SK-N-SH treated with all-trans-retinoic acid at 6 μM for 48 hours (cell line): ENCODE measurements around the gene KIRREL3.

Experiments
- ATAC-seq: fragments of 200-7000 bp; cut with Tn5 transposase; 3 replicates; pipeline ENCODE4 v1.9.1; 2020; ENCODE audit warnings: mild to moderate bottlenecking, moderate library complexity
- ARNTL ChIP-seq: fragments of 450-650 bp; formaldehyde crosslinking; IDR thresholded peaks from 2 replicates; pipeline ENCODE4 v1.5.0; 2020; ENCODE audit warnings: low read depth, mild to moderate bottlenecking, moderate library complexity, borderline replicate concordance
- BACH2 ChIP-seq: fragments of 250-450 bp; sonication (Bioruptor Pico); IDR thresholded peaks from 2 replicates; pipeline ENCODE4 v1.9.0; 2021; ENCODE audit warnings: mild to moderate bottlenecking, borderline replicate concordance
- CREB5 ChIP-seq: fragments of 250-450 bp; sonication (Bioruptor Pico); IDR thresholded peaks from 2 replicates; pipeline ENCODE4 v1.5.1; 2020; ENCODE audit warnings: low read depth, mild to moderate bottlenecking, moderate library complexity
- CSDC2 ChIP-seq: fragments of 250-450 bp; sonication (Bioruptor Pico); IDR thresholded peaks from 2 replicates; pipeline ENCODE4 v1.5.0; 2020; ENCODE audit warnings: mild to moderate bottlenecking, moderate library complexity
- ESRRG ChIP-seq: fragments of 250-450 bp; sonication (Bioruptor Pico); IDR thresholded peaks from 2 replicates; pipeline ENCODE4 v1.6.1; 2021; ENCODE audit warnings: mild to moderate bottlenecking
- GLIS3 ChIP-seq: fragments of 250-450 bp; sonication (Bioruptor Pico); IDR thresholded peaks from 2 replicates; pipeline ENCODE4 v1.5.0; 2020; ENCODE audit warnings: mild to moderate bottlenecking, moderate library complexity
- ISL1 ChIP-seq: fragments of 250-450 bp; sonication (Bioruptor Pico); IDR thresholded peaks from 2 replicates; pipeline ENCODE4 v2.1.2; 2022; ENCODE audit warnings: mild to moderate bottlenecking, moderate library complexity
- OSR1 ChIP-seq: fragments of 250-450 bp; sonication (Bioruptor Pico); IDR thresholded peaks from 2 replicates; pipeline ENCODE4 v1.8.0; 2022; ENCODE audit warnings: moderate library complexity, mild to moderate bottlenecking, inconsistent platforms
- RARB ChIP-seq: fragments of 250-450 bp; sonication (Bioruptor Pico); IDR thresholded peaks from 2 replicates; pipeline ENCODE4 v1.8.0; 2021; ENCODE audit warnings: mild to moderate bottlenecking, moderate library complexity
- TOX ChIP-seq: fragments of 250-450 bp; sonication (Bioruptor Pico); IDR thresholded peaks from 2 replicates; pipeline ENCODE4 v1.8.0; 2021; ENCODE audit warnings: mild to moderate bottlenecking, moderate library complexity, borderline replicate concordance
- ZC3H10 ChIP-seq: fragments of 250-450 bp; sonication (Bioruptor Pico); IDR thresholded peaks from 2 replicates; pipeline ENCODE4 v1.5.1; 2021; ENCODE audit warnings: mild to moderate bottlenecking, moderate library complexity
- ZFP3 ChIP-seq: fragments of 250-450 bp; sonication (Bioruptor Pico); IDR thresholded peaks from 2 replicates; pipeline ENCODE4 v1.5.0; 2020; ENCODE audit warnings: mild to moderate bottlenecking, moderate library complexity
- ZFP30 ChIP-seq: fragments of 450-650 bp; formaldehyde crosslinking; IDR thresholded peaks from 2 replicates; pipeline ENCODE4 v1.5.0; 2022; ENCODE audit warnings: mild to moderate bottlenecking, moderate library complexity
- ZNF565 ChIP-seq: fragments of 450-650 bp; formaldehyde crosslinking; conservative IDR thresholded peaks from 2 replicates; pipeline ENCODE4 v1.5.0; 2020; ENCODE audit warnings: low read depth, mild to moderate bottlenecking, moderate library complexity
- ZNF70 ChIP-seq: fragments of 450-650 bp; formaldehyde crosslinking; IDR thresholded peaks from 2 replicates; pipeline ENCODE4 v1.5.0; 2020; ENCODE audit warnings: mild to moderate bottlenecking, moderate library complexity
- ZNF8 ChIP-seq: fragments of 450-650 bp; formaldehyde crosslinking; IDR thresholded peaks from 2 replicates; pipeline ENCODE4 v1.5.0; 2020; ENCODE audit warnings: mild to moderate bottlenecking, moderate library complexity
- TF ChIP-seq, protein P1 (sequence below): fragments of 250-450 bp; sonication (Bioruptor Pico); IDR thresholded peaks from 2 replicates; pipeline ENCODE4 v1.8.0; 2020; ENCODE audit warnings: mild to moderate bottlenecking, moderate library complexity, borderline replicate concordance
- TF ChIP-seq, protein P2 (sequence below): fragments of 250-450 bp; sonication (Bioruptor Pico); IDR thresholded peaks from 2 replicates; pipeline ENCODE4 v1.5.0; 2020; ENCODE audit warnings: mild to moderate bottlenecking, moderate library complexity
- TF ChIP-seq, protein P3 (sequence below): fragments of 250-450 bp; sonication (Bioruptor Pico); IDR thresholded peaks from 2 replicates; pipeline ENCODE4 v1.8.0; 2021; ENCODE audit warnings: low read depth, mild to moderate bottlenecking, moderate library complexity, borderline replicate concordance

The KIRREL3 gene

DNA sequence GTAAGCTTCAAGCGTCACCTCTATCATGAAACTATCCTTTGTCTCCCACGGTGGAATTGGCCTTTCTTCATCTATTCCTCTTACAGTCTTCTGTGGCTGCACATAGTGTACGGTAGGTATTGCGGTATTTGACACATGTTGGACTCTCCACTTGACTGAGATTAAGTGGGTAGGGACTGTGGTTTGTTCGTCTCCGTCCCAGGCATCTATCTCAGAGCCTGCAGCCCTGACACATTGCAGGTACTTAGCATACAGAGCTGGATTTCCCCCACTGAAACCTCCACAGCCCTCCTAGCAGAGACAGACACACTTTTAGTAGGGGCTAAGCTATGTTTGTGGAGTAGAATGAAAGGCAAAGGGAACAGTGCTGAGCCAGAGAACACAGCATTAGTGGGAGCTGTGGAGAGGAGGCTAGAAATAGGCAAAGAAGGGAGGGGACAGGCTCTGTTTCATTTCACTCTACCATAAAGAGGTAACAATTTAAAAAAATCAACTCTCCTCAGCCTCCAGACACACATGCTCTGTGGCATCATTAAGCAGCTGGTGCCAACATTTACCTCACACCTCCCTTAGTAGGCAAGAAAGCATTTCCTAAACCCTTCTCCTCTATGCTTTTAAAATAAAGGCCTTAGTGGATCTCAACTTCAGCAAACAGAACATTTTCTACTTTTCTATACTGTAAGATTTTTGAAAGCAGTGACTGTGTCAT lies 277.5 kb downstream of the KIRREL3 start (continued):
- TF ChIP-seq, protein P1, sequence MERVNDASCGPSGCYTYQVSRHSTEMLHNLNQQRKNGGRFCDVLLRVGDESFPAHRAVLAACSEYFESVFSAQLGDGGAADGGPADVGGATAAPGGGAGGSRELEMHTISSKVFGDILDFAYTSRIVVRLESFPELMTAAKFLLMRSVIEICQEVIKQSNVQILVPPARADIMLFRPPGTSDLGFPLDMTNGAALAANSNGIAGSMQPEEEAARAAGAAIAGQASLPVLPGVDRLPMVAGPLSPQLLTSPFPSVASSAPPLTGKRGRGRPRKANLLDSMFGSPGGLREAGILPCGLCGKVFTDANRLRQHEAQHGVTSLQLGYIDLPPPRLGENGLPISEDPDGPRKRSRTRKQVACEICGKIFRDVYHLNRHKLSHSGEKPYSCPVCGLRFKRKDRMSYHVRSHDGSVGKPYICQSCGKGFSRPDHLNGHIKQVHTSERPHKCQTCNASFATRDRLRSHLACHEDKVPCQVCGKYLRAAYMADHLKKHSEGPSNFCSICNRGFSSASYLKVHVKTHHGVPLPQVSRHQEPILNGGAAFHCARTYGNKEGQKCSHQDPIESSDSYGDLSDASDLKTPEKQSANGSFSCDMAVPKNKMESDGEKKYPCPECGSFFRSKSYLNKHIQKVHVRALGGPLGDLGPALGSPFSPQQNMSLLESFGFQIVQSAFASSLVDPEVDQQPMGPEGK: no peak
- TF ChIP-seq ZFP3 (no peak), OSR1 (CRISPR knock-in tag) (no peak), ZC3H10 (CRISPR knock-in tag) (no peak), ZNF565 (CRISPR knock-in tag) (no peak), ZNF70 (CRISPR knock-in tag) (no peak), ZNF8 (CRISPR knock-in tag) (no peak), ARNTL (no peak), ISL1 (CRISPR knock-in tag) (no peak), CSDC2 (no peak), BACH2 (CRISPR knock-in tag) (no peak), TOX (no peak)
- TF ChIP-seq, protein P2, sequence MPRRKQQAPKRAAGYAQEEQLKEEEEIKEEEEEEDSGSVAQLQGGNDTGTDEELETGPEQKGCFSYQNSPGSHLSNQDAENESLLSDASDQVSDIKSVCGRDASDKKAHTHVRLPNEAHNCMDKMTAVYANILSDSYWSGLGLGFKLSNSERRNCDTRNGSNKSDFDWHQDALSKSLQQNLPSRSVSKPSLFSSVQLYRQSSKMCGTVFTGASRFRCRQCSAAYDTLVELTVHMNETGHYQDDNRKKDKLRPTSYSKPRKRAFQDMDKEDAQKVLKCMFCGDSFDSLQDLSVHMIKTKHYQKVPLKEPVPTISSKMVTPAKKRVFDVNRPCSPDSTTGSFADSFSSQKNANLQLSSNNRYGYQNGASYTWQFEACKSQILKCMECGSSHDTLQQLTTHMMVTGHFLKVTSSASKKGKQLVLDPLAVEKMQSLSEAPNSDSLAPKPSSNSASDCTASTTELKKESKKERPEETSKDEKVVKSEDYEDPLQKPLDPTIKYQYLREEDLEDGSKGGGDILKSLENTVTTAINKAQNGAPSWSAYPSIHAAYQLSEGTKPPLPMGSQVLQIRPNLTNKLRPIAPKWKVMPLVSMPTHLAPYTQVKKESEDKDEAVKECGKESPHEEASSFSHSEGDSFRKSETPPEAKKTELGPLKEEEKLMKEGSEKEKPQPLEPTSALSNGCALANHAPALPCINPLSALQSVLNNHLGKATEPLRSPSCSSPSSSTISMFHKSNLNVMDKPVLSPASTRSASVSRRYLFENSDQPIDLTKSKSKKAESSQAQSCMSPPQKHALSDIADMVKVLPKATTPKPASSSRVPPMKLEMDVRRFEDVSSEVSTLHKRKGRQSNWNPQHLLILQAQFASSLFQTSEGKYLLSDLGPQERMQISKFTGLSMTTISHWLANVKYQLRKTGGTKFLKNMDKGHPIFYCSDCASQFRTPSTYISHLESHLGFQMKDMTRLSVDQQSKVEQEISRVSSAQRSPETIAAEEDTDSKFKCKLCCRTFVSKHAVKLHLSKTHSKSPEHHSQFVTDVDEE (CRISPR knock-in tag): no peak

DNA sequence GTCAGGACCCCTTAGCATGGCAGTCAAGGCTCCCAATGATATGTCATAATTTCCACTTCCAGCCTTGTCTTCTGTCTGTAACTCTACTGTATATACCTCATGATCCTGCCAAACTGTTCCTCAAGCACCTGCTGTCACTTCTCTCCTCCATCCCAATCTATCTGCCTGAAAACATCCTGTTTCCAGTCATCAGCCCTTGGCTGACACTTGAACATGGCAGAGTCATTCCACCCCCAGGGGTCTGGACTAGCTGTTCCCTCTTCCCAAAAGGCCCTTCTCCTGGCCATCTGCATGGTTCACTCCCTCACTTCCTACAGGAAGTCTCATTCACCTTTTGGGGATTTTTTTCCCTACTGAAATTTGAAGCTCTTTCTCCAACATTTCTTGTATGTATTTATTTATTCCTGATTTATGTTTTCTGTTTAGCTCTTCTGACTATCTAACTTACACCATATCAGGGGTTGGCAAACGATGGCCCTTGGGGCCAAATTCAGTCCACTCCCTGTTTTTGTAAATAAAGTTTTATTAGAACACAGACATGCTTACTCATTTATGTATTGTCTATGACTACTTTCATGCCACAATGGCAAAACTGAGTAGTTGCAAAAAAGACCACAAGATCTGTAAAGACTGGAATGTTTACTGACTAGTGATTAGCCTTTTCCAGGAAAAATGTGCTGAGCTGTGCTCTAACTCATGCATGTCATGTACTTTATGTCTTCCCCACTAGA lies 278.4 kb downstream of the KIRREL3 start:
- ATAC-seq: no peak
- TF ChIP-seq RARB (CRISPR knock-in tag) (no peak), ZC3H10 (CRISPR knock-in tag) (no peak), ZNF565 (CRISPR knock-in tag) (no peak), ZNF70 (CRISPR knock-in tag) (no peak), ISL1 (CRISPR knock-in tag) (no peak), ZFP30 (CRISPR knock-in tag) (no peak), TOX (no peak), ZNF8 (CRISPR knock-in tag) (no peak), CREB5 (CRISPR knock-in tag) (no peak), ESRRG (CRISPR knock-in tag) (no peak), GLIS3 (CRISPR knock-in tag) (no peak), CSDC2 (no peak), OSR1 (CRISPR knock-in tag) (no peak), ARNTL (no peak)
- TF ChIP-seq, protein P3, sequence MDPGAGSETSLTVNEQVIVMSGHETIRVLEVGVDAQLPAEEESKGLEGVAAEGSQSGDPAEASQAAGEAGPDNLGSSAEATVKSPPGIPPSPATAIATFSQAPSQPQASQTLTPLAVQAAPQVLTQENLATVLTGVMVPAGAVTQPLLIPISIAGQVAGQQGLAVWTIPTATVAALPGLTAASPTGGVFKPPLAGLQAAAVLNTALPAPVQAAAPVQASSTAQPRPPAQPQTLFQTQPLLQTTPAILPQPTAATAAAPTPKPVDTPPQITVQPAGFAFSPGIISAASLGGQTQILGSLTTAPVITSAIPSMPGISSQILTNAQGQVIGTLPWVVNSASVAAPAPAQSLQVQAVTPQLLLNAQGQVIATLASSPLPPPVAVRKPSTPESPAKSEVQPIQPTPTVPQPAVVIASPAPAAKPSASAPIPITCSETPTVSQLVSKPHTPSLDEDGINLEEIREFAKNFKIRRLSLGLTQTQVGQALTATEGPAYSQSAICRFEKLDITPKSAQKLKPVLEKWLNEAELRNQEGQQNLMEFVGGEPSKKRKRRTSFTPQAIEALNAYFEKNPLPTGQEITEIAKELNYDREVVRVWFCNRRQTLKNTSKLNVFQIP: no peak
- TF ChIP-seq, protein P1: no peak
- TF ChIP-seq, all 23 proteins: peak for 0
